Peyer's patch (tissue), 4 donors: ENCODE data around the gene ANKRD28.

Source experiments
- POLR2A ChIP-seq, 2 donors: fragments of 450-650 bp; IDR thresholded peaks; one replicate each; pipeline ENCODE4 v1.5.1; 2017; ENCODE audit warnings: antibody characterized with exemption in 2 of 2, mild to moderate bottlenecking in 2 of 2, moderate library complexity in 2 of 2
- TF ChIP-seq, protein P1 (sequence below), 6 experiments: fragments of 450-650 bp in 4 of 6; fragments of 200-600 bp in 2 of 6; sonication (generic) in 1 of 6; IDR thresholded peaks; one replicate each; pipeline ENCODE4 v1.5.1; 2017 to 2019; ENCODE audit warnings: antibody characterized with exemption in 6 of 6, mild to moderate bottlenecking in 3 of 6, moderate library complexity in 1 of 6

DNA sequence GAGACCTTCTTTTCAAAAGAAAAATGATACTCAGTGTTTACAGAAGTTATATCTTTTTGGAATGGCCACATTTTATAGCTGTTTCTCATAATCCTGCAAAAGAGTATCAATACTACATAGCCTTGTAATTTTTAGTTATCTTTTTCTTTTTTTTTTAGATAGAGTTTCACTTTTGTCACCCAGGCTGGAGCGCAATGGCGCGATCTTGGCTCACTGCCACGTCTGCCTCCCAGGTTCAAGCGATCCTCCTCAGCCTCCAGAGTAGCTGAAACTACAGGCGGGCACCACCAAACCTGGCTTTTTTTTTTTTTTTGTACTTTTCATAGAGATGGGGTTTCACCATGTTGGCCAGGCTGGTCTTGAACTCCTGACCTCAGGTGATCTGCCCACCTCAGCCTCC is 53.6 kb downstream of the ANKRD28 start:
- TF ChIP-seq, protein P1, sequence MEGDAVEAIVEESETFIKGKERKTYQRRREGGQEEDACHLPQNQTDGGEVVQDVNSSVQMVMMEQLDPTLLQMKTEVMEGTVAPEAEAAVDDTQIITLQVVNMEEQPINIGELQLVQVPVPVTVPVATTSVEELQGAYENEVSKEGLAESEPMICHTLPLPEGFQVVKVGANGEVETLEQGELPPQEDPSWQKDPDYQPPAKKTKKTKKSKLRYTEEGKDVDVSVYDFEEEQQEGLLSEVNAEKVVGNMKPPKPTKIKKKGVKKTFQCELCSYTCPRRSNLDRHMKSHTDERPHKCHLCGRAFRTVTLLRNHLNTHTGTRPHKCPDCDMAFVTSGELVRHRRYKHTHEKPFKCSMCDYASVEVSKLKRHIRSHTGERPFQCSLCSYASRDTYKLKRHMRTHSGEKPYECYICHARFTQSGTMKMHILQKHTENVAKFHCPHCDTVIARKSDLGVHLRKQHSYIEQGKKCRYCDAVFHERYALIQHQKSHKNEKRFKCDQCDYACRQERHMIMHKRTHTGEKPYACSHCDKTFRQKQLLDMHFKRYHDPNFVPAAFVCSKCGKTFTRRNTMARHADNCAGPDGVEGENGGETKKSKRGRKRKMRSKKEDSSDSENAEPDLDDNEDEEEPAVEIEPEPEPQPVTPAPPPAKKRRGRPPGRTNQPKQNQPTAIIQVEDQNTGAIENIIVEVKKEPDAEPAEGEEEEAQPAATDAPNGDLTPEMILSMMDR (IDR thresholded peaks at IDR 0.05), result no peak
- no peak for TF ChIP-seq POLR2A (IDR thresholded peaks at IDR 0.05)
